ENCODE results near the gene RGL3. TPM values are rescaled to one million over a fixed set of nuclear protein-coding genes. Genes with fewer than 3 reads are reported as not detected.

RGL3 gene
- total and polyA plus RNA-seq, 2 of the 4 experiments (the other 2 are of a cell fraction), result 0.18 to 0.62 TPM

DNA sequence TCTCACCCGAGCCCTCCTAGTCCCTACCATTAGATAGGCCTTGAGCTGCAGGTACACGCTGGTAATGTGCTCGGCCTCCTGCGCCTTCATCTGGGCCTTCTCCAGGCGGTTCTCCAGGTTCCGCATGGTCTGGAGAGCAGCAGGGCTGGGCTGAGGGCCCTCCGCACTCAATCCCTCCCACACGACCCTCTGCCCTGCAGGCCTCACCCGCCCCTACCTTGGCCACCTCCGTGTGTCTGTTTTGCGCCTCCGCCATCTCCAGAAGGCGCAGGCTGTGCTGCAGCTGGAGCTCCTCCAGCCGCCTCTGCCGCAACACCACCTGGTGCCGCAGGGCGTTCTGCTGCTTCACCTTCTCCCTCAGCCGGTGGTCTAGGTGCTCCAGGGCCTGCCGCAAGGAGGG, 7.5 kb upstream of the RGL3 start:
- DNase-seq, result no peak
- Histone ChIP-seq H4K8ac (ENCODE audit: low read depth in 2 of 2, low read length in 2 of 2) (no peak overlapping the region), H3K79me1 (ENCODE audit: low read depth in 1 of 2, low read length in 2 of 2) (no peaks in the 10 kb centered on the region), H3K14ac (replicated peaks; ENCODE audit: low read depth, low read length) (no peak overlapping the region), H3K18ac (ENCODE audit: low read depth, low read length) (no peak overlapping the region), H3K27ac (ENCODE audit: insufficient read depth, low read length) (no peak overlapping the region), H4K20me1 (ENCODE audit: insufficient read depth, low read length) (no peaks in the 10 kb centered on the region), H3K9me3 (ENCODE audit: control insufficient read depth, insufficient read depth, low read length) (no peaks in the 10 kb centered on the region), H3K4me2 (ENCODE audit: low read depth, low read length) (no peak overlapping the region), H4K5ac (ENCODE audit: low read depth, low read length) (no peak overlapping the region), H3K36me3 (ENCODE audit: control insufficient read depth, insufficient read depth, low read length) (no peaks in the 10 kb centered on the region), H3K4me3 (ENCODE audit: insufficient read depth, low read depth, low read length) (no peak overlapping the region), H2BK5ac (ENCODE audit: low read depth, low read length, poor library complexity, severe bottlenecking) (no peak overlapping the region), H3K23ac (ENCODE audit: low read depth, low read length) (no peak overlapping the region), H3K9me1 (ENCODE audit: insufficient read depth, low read length) (no peaks in the 10 kb centered on the region), H2AK9ac (replicated peaks; ENCODE audit: low read depth, low read length, poor library complexity) (no peak overlapping the region), H3K56ac (ENCODE audit: extremely low read depth, insufficient read depth, low read length) (no peak overlapping the region), H3K27me3 (ENCODE audit: control insufficient read depth, insufficient read depth, low read length) (peaks cover 20% of the 10 kb centered on the region), H3K4me1 (ENCODE audit: control insufficient read depth, insufficient read depth, low read length) (no peaks in the 10 kb centered on the region), H2AFZ (replicated peaks; ENCODE audit: low read length, poor library complexity) (no peak overlapping the region), H2BK20ac (ENCODE audit: low read depth, low read length) (no peak overlapping the region), H3K4ac (ENCODE audit: low read depth, low read length) (no peak overlapping the region), H3K9ac (ENCODE audit: low read depth, low read length) (no peak overlapping the region), H2BK120ac (ENCODE audit: low read depth, low read length) (no peak overlapping the region), H2AK5ac (ENCODE audit: low read depth, low read length) (no peak overlapping the region), H4K91ac (ENCODE audit: insufficient read depth, low read depth, low read length) (no peak overlapping the region), H2BK15ac (ENCODE audit: low read depth, low read length) (no peak overlapping the region)
- no peak for ATAC-seq (ENCODE audit: low read depth)
- intact Hi-C loops (cut with micrococcal nuclease) (no loop called here), in situ Hi-C loops (cut with MboI; ENCODE audit: low sequenced_read_pairs) (no loop called here), dilution Hi-C loops (cut with HindIII; ENCODE audit: low sequenced_read_pairs, unreplicated experiment) (no loop called here)
- 87% methylated on average over 16 of the region's 19 CpGs; no CpG with 5 or more reads in 1 of the 2 experiments for WGBS, 2 experiments (ENCODE audit: extremely low coverage in 2 of 2, insufficient read length in 1 of 2)
- POLR2A ChIA-PET (ENCODE audit: unreplicated experiment), result no interaction called here
- no TSS peak for BruUV-seq (replicated peaks)
- CTCF ChIA-PET, result no interaction called here
- TF ChIP-seq BHLHE40 (IDR thresholded peaks at IDR 0.05; ENCODE audit: low read depth, low read length) (no peak), CEBPB (IDR thresholded peaks at IDR 0.05; ENCODE audit: low read depth, low read length) (no peak), POLR2A (IDR thresholded peaks at IDR 0.05; ENCODE audit: low read depth, low read length) (no peak), MXI1 (IDR thresholded peaks at IDR 0.05; ENCODE audit: borderline replicate concordance, low read depth, low read length) (no peak), MAZ (IDR thresholded peaks at IDR 0.05; ENCODE audit: borderline replicate concordance, low read depth, low read length) (no peak), MAFK (IDR thresholded peaks at IDR 0.05; ENCODE audit: low read depth, low read length) (no peak), RCOR1 (IDR thresholded peaks at IDR 0.05; ENCODE audit: insufficient replicate concordance, low read length) (no peak), RFX5 (IDR thresholded peaks at IDR 0.05; ENCODE audit: low read depth, low read length) (no peak), FOS (IDR thresholded peaks at IDR 0.05; ENCODE audit: low read depth, low read length) (no peak), SMC3 (IDR thresholded peaks at IDR 0.05; ENCODE audit: low read depth, low read length) (no peak), CHD1 (IDR thresholded peaks at IDR 0.05; ENCODE audit: low read depth, low read length) (no peak), NFE2L2 (IDR thresholded peaks at IDR 0.05; ENCODE audit: low read depth, low read length) (no peak), RAD21 (IDR thresholded peaks at IDR 0.05; ENCODE audit: low read length) (no peak)
- TF ChIP-seq, protein P1, sequence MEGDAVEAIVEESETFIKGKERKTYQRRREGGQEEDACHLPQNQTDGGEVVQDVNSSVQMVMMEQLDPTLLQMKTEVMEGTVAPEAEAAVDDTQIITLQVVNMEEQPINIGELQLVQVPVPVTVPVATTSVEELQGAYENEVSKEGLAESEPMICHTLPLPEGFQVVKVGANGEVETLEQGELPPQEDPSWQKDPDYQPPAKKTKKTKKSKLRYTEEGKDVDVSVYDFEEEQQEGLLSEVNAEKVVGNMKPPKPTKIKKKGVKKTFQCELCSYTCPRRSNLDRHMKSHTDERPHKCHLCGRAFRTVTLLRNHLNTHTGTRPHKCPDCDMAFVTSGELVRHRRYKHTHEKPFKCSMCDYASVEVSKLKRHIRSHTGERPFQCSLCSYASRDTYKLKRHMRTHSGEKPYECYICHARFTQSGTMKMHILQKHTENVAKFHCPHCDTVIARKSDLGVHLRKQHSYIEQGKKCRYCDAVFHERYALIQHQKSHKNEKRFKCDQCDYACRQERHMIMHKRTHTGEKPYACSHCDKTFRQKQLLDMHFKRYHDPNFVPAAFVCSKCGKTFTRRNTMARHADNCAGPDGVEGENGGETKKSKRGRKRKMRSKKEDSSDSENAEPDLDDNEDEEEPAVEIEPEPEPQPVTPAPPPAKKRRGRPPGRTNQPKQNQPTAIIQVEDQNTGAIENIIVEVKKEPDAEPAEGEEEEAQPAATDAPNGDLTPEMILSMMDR (conservative IDR thresholded peaks at IDR 0.05; ENCODE audit: low read depth, low read length), result no peak
- TF ChIP-seq, protein P2, sequence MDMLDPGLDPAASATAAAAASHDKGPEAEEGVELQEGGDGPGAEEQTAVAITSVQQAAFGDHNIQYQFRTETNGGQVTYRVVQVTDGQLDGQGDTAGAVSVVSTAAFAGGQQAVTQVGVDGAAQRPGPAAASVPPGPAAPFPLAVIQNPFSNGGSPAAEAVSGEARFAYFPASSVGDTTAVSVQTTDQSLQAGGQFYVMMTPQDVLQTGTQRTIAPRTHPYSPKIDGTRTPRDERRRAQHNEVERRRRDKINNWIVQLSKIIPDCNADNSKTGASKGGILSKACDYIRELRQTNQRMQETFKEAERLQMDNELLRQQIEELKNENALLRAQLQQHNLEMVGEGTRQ (IDR thresholded peaks at IDR 0.05; ENCODE audit: low read depth, low read length), result no peak
- TF ChIP-seq, protein P3, sequence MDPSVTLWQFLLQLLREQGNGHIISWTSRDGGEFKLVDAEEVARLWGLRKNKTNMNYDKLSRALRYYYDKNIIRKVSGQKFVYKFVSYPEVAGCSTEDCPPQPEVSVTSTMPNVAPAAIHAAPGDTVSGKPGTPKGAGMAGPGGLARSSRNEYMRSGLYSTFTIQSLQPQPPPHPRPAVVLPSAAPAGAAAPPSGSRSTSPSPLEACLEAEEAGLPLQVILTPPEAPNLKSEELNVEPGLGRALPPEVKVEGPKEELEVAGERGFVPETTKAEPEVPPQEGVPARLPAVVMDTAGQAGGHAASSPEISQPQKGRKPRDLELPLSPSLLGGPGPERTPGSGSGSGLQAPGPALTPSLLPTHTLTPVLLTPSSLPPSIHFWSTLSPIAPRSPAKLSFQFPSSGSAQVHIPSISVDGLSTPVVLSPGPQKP (IDR thresholded peaks at IDR 0.05; ENCODE audit: borderline replicate concordance, low read depth, low read length), result no peak

All from IMR-90 (cell line).